Measurements from ENCODE around the gene IFT80. TPM values are rescaled to one million over a fixed set of nuclear protein-coding genes. Genes with fewer than 3 reads are reported as not detected.

Gene IFT80
- total and polyA plus RNA-seq, 2 donors (not counting 1 experiment from before 2014, with no cell fraction given): 17.7 to 44.1 TPM

DNA sequence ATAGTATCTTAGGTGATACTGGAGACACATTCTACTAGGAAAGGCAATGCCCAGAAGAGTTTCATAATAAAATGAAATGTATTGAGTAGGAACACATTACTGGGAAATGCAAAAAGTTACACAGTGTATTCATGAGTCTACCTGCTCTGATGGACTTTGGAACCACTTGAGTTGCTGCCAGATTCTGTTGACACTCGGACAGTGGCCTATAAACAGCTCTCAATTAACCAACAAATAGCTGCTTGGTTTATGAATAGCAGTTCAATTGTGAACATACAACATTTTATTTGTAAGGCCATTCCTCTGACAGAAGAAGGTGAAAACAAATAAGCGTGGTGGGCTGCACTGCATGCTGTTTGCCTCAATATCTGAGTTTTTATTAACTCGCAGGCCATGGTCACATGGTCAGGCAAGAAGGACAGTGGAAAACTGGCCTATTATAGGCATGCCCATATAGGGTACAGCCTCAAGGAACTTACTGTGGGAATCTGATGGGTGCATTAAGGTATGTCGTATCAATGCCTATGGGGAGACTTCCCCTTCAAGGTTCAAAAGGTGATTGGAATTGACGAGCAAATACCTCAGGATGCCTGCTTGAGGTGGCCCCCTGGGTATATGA is 107.6 kb downstream of the IFT80 start:
- no peaks in the 10 kb centered on the region for H3K9me3 Mint-ChIP-seq (ENCODE audit: insufficient read depth)
- WGBS (ENCODE audit: insufficient coverage): 96% methylated on average over 5 of the region's 5 CpGs
- ChIA-PET POLR2A (no interaction called here), CTCF (no interaction called here)
- intact Hi-C loops (cut with micrococcal nuclease): no loop called here
- no peak for DNase-seq
- no peak overlapping the region for H3K4me3 Mint-ChIP-seq
- H3K4me3 ChIP-seq (ENCODE audit: control extremely low read depth in 1 of 5, extremely low read depth in 1 of 5, insufficient read depth in 1 of 5, low read depth in 2 of 5, low read length in 4 of 5): no peak overlapping the region
- no peak overlapping the region for H3K9ac ChIP-seq (ENCODE audit: low read length)
- ATAC-seq (ENCODE audit: low read depth): no peak
- no peaks in the 10 kb centered on the region for H4K20me1 ChIP-seq (ENCODE audit: control insufficient read depth, insufficient read depth, low read length, poor library complexity, severe bottlenecking)
- no peak for TF ChIP-seq EZH2 (IDR thresholded peaks at IDR 0.05; ENCODE audit: borderline replicate concordance, insufficient read depth, low read depth, low read length, poor library complexity, severe bottlenecking)
- H3K27ac ChIP-seq (ENCODE audit: low read length in 2 of 2): no peak overlapping the region
- H3K4me2 ChIP-seq (replicated peaks; ENCODE audit: low read depth, low read length, poor library complexity, severe bottlenecking): no peak overlapping the region
- H3K27me3 ChIP-seq (replicated peaks in 1 of 4; ENCODE audit: control extremely low read depth in 1 of 4, control insufficient read depth in 3 of 4, insufficient read depth in 4 of 4, low read length in 3 of 4): no peaks in the 10 kb centered on the region
- no peak overlapping the region for H2AFZ ChIP-seq (ENCODE audit: insufficient read depth, low read depth, low read length, poor library complexity, severe bottlenecking)
- no peaks in the 10 kb centered on the region for H3K9me3 ChIP-seq (ENCODE audit: control extremely low read depth in 1 of 3, control insufficient read depth in 2 of 3, insufficient read depth in 1 of 3, low read length in 2 of 3)
- no peaks in the 10 kb centered on the region for H3K4me1 Mint-ChIP-seq
- H3K27me3 Mint-ChIP-seq: no peaks in the 10 kb centered on the region
- H3K79me2 ChIP-seq (ENCODE audit: control insufficient read depth, insufficient read depth, low read length): no peaks in the 10 kb centered on the region
- H3K4me1 ChIP-seq (ENCODE audit: control insufficient read depth in 2 of 2, insufficient read depth in 2 of 2, low read length in 2 of 2): no peaks in the 10 kb centered on the region
- no peak overlapping the region for H3K27ac Mint-ChIP-seq
- H3K36me3 ChIP-seq (replicated peaks in 1 of 2; ENCODE audit: control extremely low read depth in 1 of 2, control insufficient read depth in 1 of 2, extremely low read depth in 1 of 2, insufficient read depth in 2 of 2, low read length in 1 of 2): peaks cover 0 to 3% of the 10 kb centered on the region in 2 experiments

DNA sequence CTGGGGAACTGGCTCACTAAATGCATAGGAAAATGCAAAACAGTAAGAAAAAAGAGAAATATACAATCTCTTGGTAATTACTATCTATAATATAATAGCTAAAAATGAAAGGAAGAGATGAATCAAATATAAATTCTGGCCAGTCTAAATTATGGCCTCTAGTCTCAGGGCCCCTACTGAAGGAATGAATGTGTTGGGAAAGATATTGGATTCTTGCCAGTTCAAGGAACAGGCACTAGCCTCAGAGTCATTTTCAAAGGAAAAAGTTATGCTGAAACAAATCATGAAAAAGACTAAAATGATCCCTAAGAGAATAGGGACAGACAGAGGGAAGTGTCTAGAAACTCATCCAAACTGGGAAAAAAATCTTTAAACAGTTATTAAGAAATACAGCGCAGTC is 111.4 kb downstream of the IFT80 start:
- CTCF ChIA-PET: no interaction called here
- Histone ChIP-seq H4K20me1 (ENCODE audit: control insufficient read depth, insufficient read depth, low read length, poor library complexity, severe bottlenecking) (no peaks in the 10 kb centered on the region), H3K9ac (ENCODE audit: low read length) (no peak overlapping the region), H2AFZ (ENCODE audit: insufficient read depth, low read depth, low read length, poor library complexity, severe bottlenecking) (no peak overlapping the region), H3K4me2 (replicated peaks; ENCODE audit: low read depth, low read length, poor library complexity, severe bottlenecking) (no peak overlapping the region), H3K9me3 (ENCODE audit: control extremely low read depth in 1 of 3, control insufficient read depth in 2 of 3, insufficient read depth in 1 of 3, low read length in 2 of 3) (no peaks in the 10 kb centered on the region), H3K79me2 (ENCODE audit: control insufficient read depth, insufficient read depth, low read length) (no peaks in the 10 kb centered on the region), H3K4me3 (ENCODE audit: control extremely low read depth in 1 of 5, extremely low read depth in 1 of 5, insufficient read depth in 1 of 5, low read depth in 2 of 5, low read length in 4 of 5) (no peak overlapping the region), H3K27ac (ENCODE audit: low read length in 2 of 2) (no peak overlapping the region), H3K36me3 (replicated peaks in 1 of 2; ENCODE audit: control extremely low read depth in 1 of 2, control insufficient read depth in 1 of 2, extremely low read depth in 1 of 2, insufficient read depth in 2 of 2, low read length in 1 of 2) (no peaks in the 10 kb centered on the region), H3K4me1 (ENCODE audit: control insufficient read depth in 2 of 2, insufficient read depth in 2 of 2, low read length in 2 of 2) (no peaks in the 10 kb centered on the region), H3K27me3 (replicated peaks in 1 of 4; ENCODE audit: control extremely low read depth in 1 of 4, control insufficient read depth in 3 of 4, insufficient read depth in 4 of 4, low read length in 3 of 4) (no peaks in the 10 kb centered on the region)
- POLR2A ChIA-PET: no interaction called here
- Mint-ChIP-seq H3K4me3 (no peak overlapping the region), H3K4me1 (no peaks in the 10 kb centered on the region), H3K27me3 (no peaks in the 10 kb centered on the region), H3K9me3 (ENCODE audit: insufficient read depth) (no peaks in the 10 kb centered on the region), H3K27ac (no peak overlapping the region)
- TF ChIP-seq, protein P1, sequence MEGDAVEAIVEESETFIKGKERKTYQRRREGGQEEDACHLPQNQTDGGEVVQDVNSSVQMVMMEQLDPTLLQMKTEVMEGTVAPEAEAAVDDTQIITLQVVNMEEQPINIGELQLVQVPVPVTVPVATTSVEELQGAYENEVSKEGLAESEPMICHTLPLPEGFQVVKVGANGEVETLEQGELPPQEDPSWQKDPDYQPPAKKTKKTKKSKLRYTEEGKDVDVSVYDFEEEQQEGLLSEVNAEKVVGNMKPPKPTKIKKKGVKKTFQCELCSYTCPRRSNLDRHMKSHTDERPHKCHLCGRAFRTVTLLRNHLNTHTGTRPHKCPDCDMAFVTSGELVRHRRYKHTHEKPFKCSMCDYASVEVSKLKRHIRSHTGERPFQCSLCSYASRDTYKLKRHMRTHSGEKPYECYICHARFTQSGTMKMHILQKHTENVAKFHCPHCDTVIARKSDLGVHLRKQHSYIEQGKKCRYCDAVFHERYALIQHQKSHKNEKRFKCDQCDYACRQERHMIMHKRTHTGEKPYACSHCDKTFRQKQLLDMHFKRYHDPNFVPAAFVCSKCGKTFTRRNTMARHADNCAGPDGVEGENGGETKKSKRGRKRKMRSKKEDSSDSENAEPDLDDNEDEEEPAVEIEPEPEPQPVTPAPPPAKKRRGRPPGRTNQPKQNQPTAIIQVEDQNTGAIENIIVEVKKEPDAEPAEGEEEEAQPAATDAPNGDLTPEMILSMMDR (IDR thresholded peaks at IDR 0.05): no peak
- no peak for TF ChIP-seq EZH2 (IDR thresholded peaks at IDR 0.05; ENCODE audit: borderline replicate concordance, insufficient read depth, low read depth, low read length, poor library complexity, severe bottlenecking)
- WGBS (ENCODE audit: insufficient coverage): 100% methylated on average over 1 of the region's 1 CpG
- no peak for ATAC-seq (ENCODE audit: low read depth)
- no peak for DNase-seq
- intact Hi-C loops (cut with micrococcal nuclease): no loop called here
